MM.1S (cell line): ENCODE data around the gene KRT6C.

Source experiments
- EZH2 ChIP-seq: fragments of 300-600 bp; sonication (generic); optimal IDR thresholded peaks from 2 replicates; pipeline ENCODE3; 2017; ENCODE audit warnings: low read depth, mild to moderate bottlenecking, antibody characterized with exemption, low read length, mixed read lengths
- EZH2phosphoT487 ChIP-seq: fragments of 300-600 bp; sonication (generic); IDR thresholded peaks from 2 replicates; pipeline ENCODE4 v1.6.1; 2018; ENCODE audit warnings: antibody characterized with exemption, low read length
- TF ChIP-seq, protein P1 (sequence below): fragments of 300-600 bp; sonication (generic); IDR thresholded peaks from 2 replicates; pipeline ENCODE4 v1.5.1; 2016; ENCODE audit warnings: antibody characterized with exemption, low read length, mixed read lengths

GRCh38 chr12:52521568-52522266, 48.1 kb upstream of the KRT6C start:
- TF ChIP-seq, protein P1, sequence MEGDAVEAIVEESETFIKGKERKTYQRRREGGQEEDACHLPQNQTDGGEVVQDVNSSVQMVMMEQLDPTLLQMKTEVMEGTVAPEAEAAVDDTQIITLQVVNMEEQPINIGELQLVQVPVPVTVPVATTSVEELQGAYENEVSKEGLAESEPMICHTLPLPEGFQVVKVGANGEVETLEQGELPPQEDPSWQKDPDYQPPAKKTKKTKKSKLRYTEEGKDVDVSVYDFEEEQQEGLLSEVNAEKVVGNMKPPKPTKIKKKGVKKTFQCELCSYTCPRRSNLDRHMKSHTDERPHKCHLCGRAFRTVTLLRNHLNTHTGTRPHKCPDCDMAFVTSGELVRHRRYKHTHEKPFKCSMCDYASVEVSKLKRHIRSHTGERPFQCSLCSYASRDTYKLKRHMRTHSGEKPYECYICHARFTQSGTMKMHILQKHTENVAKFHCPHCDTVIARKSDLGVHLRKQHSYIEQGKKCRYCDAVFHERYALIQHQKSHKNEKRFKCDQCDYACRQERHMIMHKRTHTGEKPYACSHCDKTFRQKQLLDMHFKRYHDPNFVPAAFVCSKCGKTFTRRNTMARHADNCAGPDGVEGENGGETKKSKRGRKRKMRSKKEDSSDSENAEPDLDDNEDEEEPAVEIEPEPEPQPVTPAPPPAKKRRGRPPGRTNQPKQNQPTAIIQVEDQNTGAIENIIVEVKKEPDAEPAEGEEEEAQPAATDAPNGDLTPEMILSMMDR = no peak
- TF ChIP-seq EZH2phosphoT487 (no peak), EZH2 (no peak)
